Spleen (tissue), 11 donors: ENCODE measurements around the gene FTO. TPM values are rescaled to one million over a fixed set of nuclear protein-coding genes. Genes with fewer than 3 reads are reported as not detected.

Experiments
- DNase-seq: peaks from one replicate; pipeline ENCODE4 v3.0.0-alpha.2; 2020
- H3K27ac ChIP-seq, 8 donors: fragments of 200-600 bp; sonication (generic) in 7 of 8; 1 replicate in 4 of 8; 2 replicates in 4 of 8; pipeline versions ENCODE4 v1.5.0 to v1.8.0; 2016 to 2021; ENCODE audit warnings: inconsistent platforms in 4 of 8, mild to moderate bottlenecking in 4 of 8, moderate library complexity in 1 of 8
- H3K27me3 ChIP-seq, 7 donors: fragments of 200-600 bp; sonication (generic) in 6 of 7; replicated peaks in 1 of 7; 1 replicate in 4 of 7; 2 replicates in 3 of 7; pipeline versions ENCODE4 v1.5.0 to v1.8.0; 2016 to 2021; ENCODE audit warnings: inconsistent platforms in 3 of 7, mild to moderate bottlenecking in 1 of 7
- H3K36me3 ChIP-seq, 6 donors: fragments of 200-600 bp; sonication (generic) in 5 of 6; 1 replicate in 4 of 6; 2 replicates in 2 of 6; pipeline versions ENCODE4 v1.5.0 to v1.8.0; 2016 to 2021; ENCODE audit warnings: inconsistent platforms in 2 of 6
- H3K4me1 ChIP-seq, 6 donors: fragments of 200-600 bp; sonication (generic) in 5 of 6; 1 replicate in 3 of 6; 2 replicates in 3 of 6; pipeline versions ENCODE4 v1.5.0 to v1.8.0; 2016 to 2021; ENCODE audit warnings: inconsistent platforms in 3 of 6
- H3K4me3 ChIP-seq, 8 donors: fragments of 200-600 bp; sonication (generic) in 7 of 8; 1 replicate in 4 of 8; 2 replicates in 4 of 8; pipeline versions ENCODE4 v1.5.0 to v1.8.0; 2016 to 2021; ENCODE audit warnings: inconsistent platforms in 4 of 8, mild to moderate bottlenecking in 4 of 8, moderate library complexity in 2 of 8
- H3K9me3 ChIP-seq, 8 donors: fragments of 200-600 bp; sonication (generic) in 7 of 8; 1 replicate in 4 of 8; 2 replicates in 4 of 8; pipeline versions ENCODE4 v1.5.0 to v1.8.0; 2016 to 2021; ENCODE audit warnings: inconsistent platforms in 4 of 8
- POLR2A ChIP-seq, 3 donors: fragments of 450-650 bp; IDR thresholded peaks; one replicate each; pipeline ENCODE4 v1.5.1; 2017; ENCODE audit warnings: antibody characterized with exemption in 3 of 3, mild to moderate bottlenecking in 1 of 3
- POLR2AphosphoS5 ChIP-seq, 3 donors: sonication (generic); formaldehyde crosslinking; IDR thresholded peaks; one replicate each; pipeline ENCODE4 v1.5.1; 2017; ENCODE audit warnings: antibody characterized with exemption in 3 of 3
- WGBS, 5 donors: extraction: QIAGEN DNeasy Blood & Tissue Kit in 3 of 5; methylation state at CpG; one replicate each; pipeline versions ENCODE4 v1.1.5 to v1.1.7; 2013 to 2018; 5-methylcytosine and 5-hydroxymethylcytosine counted together
- intact Hi-C: fragments of 100-400 bp; cut with DNase I; formaldehyde crosslinking; loops from one replicate; pipeline ENCODE4 v1.15.0; 2023; ENCODE audit warnings: low total_unique reads
- polyA plus RNA-seq, 3 donors: library from polyadenylated mRNA; stranded (reverse); fragments of 200-250 nt; gene quantifications; one replicate each; pipeline ENCODE4 v1.2.1, GENCODE V29; 2013
- total RNA-seq, 7 donors: library from RNA; depleted of rRNA in 3 of 7; stranded (reverse); fragments of >200 nt in 3 of 7; fragmentation: NEBNext Ultra II Directional in 4 of 7; extraction: Animal tissue kit (Norgen Biotek cat#: 25700) in 4 of 7; gene quantifications; one replicate each; pipeline versions ENCODE4 v1.1.0 to v1.2.1, GENCODE V29; 2016 to 2021
- TF ChIP-seq, protein P1 (sequence below), 11 experiments: fragments of 200-600 bp in 7 of 11; fragments of 450-650 bp in 4 of 11; sonication (generic) in 4 of 11; IDR thresholded peaks in 8 of 11; conservative IDR thresholded peaks in 3 of 11; 1 replicate in 7 of 11; 2 replicates in 4 of 11; pipeline versions ENCODE4 v1.4.0 to v1.8.0; 2016 to 2021; ENCODE audit warnings: antibody characterized with exemption in 11 of 11, inconsistent platforms in 4 of 11, mild to moderate bottlenecking in 1 of 11
- donor health status: healthy with polysubstance abuse.
- donor health status: DM: no; HTN: no; CAD: no; lungs with moderate emphysema.
- donor health status: DM: no; HTN: no; CAD: no.
- donor health status: Bipolar disorder and iron deficiency.
- donor health status: healthy.
- donor health status: DM: no; HTN: no; CAD: no.
- donor health status: DM: yes; HTN: yes; CAD: no.

FTO gene
- total and polyA plus RNA-seq, 10 donors, result 6.8 to 89.8 (median 68.4) TPM

DNA sequence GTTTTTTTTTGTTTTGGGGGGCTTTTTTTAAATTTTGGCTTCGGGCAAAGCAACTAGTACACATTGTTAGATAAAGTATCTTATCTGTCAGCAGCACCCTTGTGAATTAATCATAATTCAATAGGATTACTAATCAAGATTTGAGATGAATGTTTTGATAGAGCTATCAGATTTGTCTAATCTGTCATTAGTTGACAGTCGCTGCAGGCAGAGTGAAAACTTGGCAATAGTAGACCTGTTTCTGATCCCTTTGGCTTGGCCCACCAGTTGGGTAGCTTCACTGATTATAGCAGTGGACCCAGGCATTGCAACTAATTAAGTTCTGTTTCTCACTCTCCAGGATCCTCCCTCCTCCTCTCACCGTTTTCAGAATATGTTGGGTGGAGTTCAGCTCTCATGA is 324.0 kb downstream of the FTO start:
- Histone ChIP-seq H3K36me3 (peaks cover 0 to 13% (median 0%) of the 10 kb centered on the region in 6 donors), H3K4me1 (no peaks in the 10 kb centered on the region), H3K27me3 (no peaks in the 10 kb centered on the region), H3K27ac (no peak overlapping the region), H3K9me3 (peaks cover 0 to 29% (median 16%) of the 10 kb centered on the region in 8 donors), H3K4me3 (no peak overlapping the region)
- no peak for DNase-seq
- intact Hi-C loops, result no loop called here
- no peak for TF ChIP-seq POLR2A (IDR thresholded peaks at IDR 0.05)
- TF ChIP-seq POLR2AphosphoS5 (IDR thresholded peaks at IDR 0.05), result no peak
- TF ChIP-seq, protein P1, sequence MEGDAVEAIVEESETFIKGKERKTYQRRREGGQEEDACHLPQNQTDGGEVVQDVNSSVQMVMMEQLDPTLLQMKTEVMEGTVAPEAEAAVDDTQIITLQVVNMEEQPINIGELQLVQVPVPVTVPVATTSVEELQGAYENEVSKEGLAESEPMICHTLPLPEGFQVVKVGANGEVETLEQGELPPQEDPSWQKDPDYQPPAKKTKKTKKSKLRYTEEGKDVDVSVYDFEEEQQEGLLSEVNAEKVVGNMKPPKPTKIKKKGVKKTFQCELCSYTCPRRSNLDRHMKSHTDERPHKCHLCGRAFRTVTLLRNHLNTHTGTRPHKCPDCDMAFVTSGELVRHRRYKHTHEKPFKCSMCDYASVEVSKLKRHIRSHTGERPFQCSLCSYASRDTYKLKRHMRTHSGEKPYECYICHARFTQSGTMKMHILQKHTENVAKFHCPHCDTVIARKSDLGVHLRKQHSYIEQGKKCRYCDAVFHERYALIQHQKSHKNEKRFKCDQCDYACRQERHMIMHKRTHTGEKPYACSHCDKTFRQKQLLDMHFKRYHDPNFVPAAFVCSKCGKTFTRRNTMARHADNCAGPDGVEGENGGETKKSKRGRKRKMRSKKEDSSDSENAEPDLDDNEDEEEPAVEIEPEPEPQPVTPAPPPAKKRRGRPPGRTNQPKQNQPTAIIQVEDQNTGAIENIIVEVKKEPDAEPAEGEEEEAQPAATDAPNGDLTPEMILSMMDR (IDR thresholded peaks at IDR 0.05 in 8 of 11, conservative IDR thresholded peaks at IDR 0.05 in 3 of 11), result no peak
- 89 to 95% (median 94%) methylated on average over 3 of the region's 3 CpGs for WGBS, 5 donors

GRCh38 chr16:54030451-54030850 is 326.5 kb downstream of the FTO start:
- peaks cover 0 to 10% (median 0%) of the 10 kb centered on the region in 6 donors for H3K36me3 ChIP-seq
- no peak for TF ChIP-seq POLR2AphosphoS5 (IDR thresholded peaks at IDR 0.05)
- TF ChIP-seq, protein P1 (IDR thresholded peaks at IDR 0.05 in 8 of 11, conservative IDR thresholded peaks at IDR 0.05 in 3 of 11), result no peak
- no peak for TF ChIP-seq POLR2A (IDR thresholded peaks at IDR 0.05)
- no peak overlapping the region for H3K27ac ChIP-seq
- 53 to 78% (median 67%) methylated on average over 1 of the region's 1 CpG for WGBS, 5 donors
- no peak for DNase-seq
- H3K27me3 ChIP-seq, result no peaks in the 10 kb centered on the region
- no peaks in the 10 kb centered on the region for H3K4me1 ChIP-seq
- no peak overlapping the region for H3K4me3 ChIP-seq
- intact Hi-C loops, result no loop called here
- peaks cover 0 to 29% (median 16%) of the 10 kb centered on the region in 8 donors for H3K9me3 ChIP-seq

DNA sequence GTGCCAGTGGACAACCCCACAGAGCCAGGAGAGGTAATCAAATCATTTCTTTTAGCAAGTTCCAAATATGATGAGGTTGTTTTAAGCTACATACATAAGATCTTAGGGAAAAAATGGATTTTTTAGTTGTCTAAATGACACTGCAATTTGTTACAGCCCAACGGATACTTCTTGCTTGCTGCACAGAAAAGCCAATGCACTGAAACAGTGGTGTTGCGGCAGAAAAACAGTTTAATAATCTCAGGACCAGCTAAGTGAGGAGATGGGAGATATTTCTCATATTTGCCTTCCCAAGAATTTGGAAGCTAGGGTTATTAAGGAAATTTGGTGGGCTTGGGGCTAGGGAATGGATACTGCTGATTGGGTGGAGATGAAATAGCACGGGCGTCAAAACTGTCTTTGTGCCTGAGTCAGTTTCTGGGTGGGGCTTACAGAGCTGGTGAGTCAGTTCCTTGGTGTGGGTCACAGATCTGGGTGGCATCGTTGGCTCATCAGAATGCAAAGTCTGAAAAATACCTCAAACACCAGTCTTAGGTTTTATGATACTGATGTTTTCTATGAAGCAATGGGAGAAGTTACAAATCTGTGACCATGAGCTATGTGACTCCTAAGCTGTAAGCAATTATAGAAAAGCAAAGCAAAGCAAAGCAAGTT is 327.3 kb downstream of the FTO start:
- H3K36me3 ChIP-seq, result peaks cover 0 to 9% (median 0%) of the 10 kb centered on the region in 6 donors
- intact Hi-C loops, result no loop called here
- WGBS, 5 donors, result 91 to 96% (median 95%) methylated on average over 5 of the region's 5 CpGs
- TF ChIP-seq POLR2A (IDR thresholded peaks at IDR 0.05) (no peak), POLR2AphosphoS5 (IDR thresholded peaks at IDR 0.05) (no peak)
- TF ChIP-seq, protein P1 (IDR thresholded peaks at IDR 0.05 in 8 of 11, conservative IDR thresholded peaks at IDR 0.05 in 3 of 11), result no peak
- peaks cover 0 to 29% (median 16%) of the 10 kb centered on the region in 8 donors for H3K9me3 ChIP-seq
- H3K27me3 ChIP-seq, result no peaks in the 10 kb centered on the region
- H3K27ac ChIP-seq, result no peak overlapping the region
- H3K4me1 ChIP-seq, result no peaks in the 10 kb centered on the region
- no peak for DNase-seq
- H3K4me3 ChIP-seq, result no peak overlapping the region

GRCh38 chr16:54033747-54034146 is 329.8 kb downstream of the FTO start:
- no peak overlapping the region for H3K4me3 ChIP-seq
- H3K36me3 ChIP-seq, result peaks cover 0 to 4% (median 0%) of the 10 kb centered on the region in 6 donors
- 94 to 99% (median 97%) methylated on average over 6 of the region's 6 CpGs for WGBS, 5 donors
- peaks cover 0 to 29% (median 16%) of the 10 kb centered on the region in 8 donors for H3K9me3 ChIP-seq
- no peak for DNase-seq
- TF ChIP-seq, protein P1 (IDR thresholded peaks at IDR 0.05 in 8 of 11, conservative IDR thresholded peaks at IDR 0.05 in 3 of 11), result no peak
- TF ChIP-seq POLR2A (IDR thresholded peaks at IDR 0.05) (no peak), POLR2AphosphoS5 (IDR thresholded peaks at IDR 0.05) (no peak)
- intact Hi-C loops, result no loop called here
- no peaks in the 10 kb centered on the region for H3K4me1 ChIP-seq
- H3K27ac ChIP-seq, result no peak overlapping the region
- no peaks in the 10 kb centered on the region for H3K27me3 ChIP-seq
